Stimulated activated CD4-positive, alpha-beta T cell treated with anti-CD3 and anti-CD28 coated beads, Interleukin-4, amount 100 ng/mL, for 24 hours (primary cell): ENCODE measurements around the gene BEND2.
"Not testable (repeated sequence)": the region's sequence is repeated elsewhere in the genome, so short reads cannot be mapped to it uniquely, and the experiment has no call there.

ENCODE experiments used
- DNase-seq: peaks from one replicate; pipeline ENCODE4 v3.0.0-alpha.2; 2020

The BEND2 gene

GRCh38 chrX:18220786-18221185 lies at the start of gene BEND2:
Gene BEND2 (minus strand): TSS chrX:18220886. CDS start chrX:18220750, 136 bp downstream.
- no peak for DNase-seq

- DNase-seq: no peak
Measured at GRCh38 chrX:18255059-18255458, 34.4 kb upstream of the BEND2 start.

GRCh38 chrX:18252644-18253359 lies 32.1 kb upstream of the BEND2 start:
- no peak for DNase-seq

- not testable (repeated sequence) for DNase-seq
Measured at GRCh38 chrX:18229646-18230045, 9.0 kb upstream of the BEND2 start.

GRCh38 chrX:18228069-18228468 lies 7.4 kb upstream of the BEND2 start:
- no peak for DNase-seq

GRCh38 chrX:18227458-18227857 lies 6.8 kb upstream of the BEND2 start:
- DNase-seq: no peak

GRCh38 chrX:18210470-18210869 lies 10.2 kb downstream of the BEND2 start:
- no peak for DNase-seq

GRCh38 chrX:18206657-18207056 lies 14.0 kb downstream of the BEND2 start:
- no peak for DNase-seq

- DNase-seq: no peak
Measured at GRCh38 chrX:18203631-18204030, 17.1 kb downstream of the BEND2 start.

GRCh38 chrX:18194688-18195087 lies 26.0 kb downstream of the BEND2 start:
- DNase-seq: no peak

- no peak for DNase-seq
Measured at GRCh38 chrX:18179446-18179845, 41.2 kb downstream of the BEND2 start.

GRCh38 chrX:18174971-18175370 lies 45.7 kb downstream of the BEND2 start:
- DNase-seq: no peak

GRCh38 chrX:18174209-18174608 lies 46.5 kb downstream of the BEND2 start:
- DNase-seq: no peak

- no peak for DNase-seq
Measured at GRCh38 chrX:18173494-18174180, 47.0 kb downstream of the BEND2 start.

- DNase-seq: no peak
Measured at GRCh38 chrX:18172970-18173369, 47.7 kb downstream of the BEND2 start.

- DNase-seq: no peak
Measured at GRCh38 chrX:18170910-18171309, 49.8 kb downstream of the BEND2 start.

- no peak for DNase-seq
Measured at GRCh38 chrX:18166068-18166467, 54.6 kb downstream of the BEND2 start.

- no peak for DNase-seq
Measured at GRCh38 chrX:18160369-18160768, 60.3 kb downstream of the BEND2 start.

- DNase-seq: no peak
Measured at GRCh38 chrX:18158963-18159362, 61.7 kb downstream of the BEND2 start.

- DNase-seq: no peak
Measured at GRCh38 chrX:18151649-18152048, 69.0 kb downstream of the BEND2 start.

GRCh38 chrX:18151157-18151556 lies 69.5 kb downstream of the BEND2 start:
- DNase-seq: no peak

GRCh38 chrX:18149454-18149853 lies 71.2 kb downstream of the BEND2 start:
- DNase-seq: no peak

GRCh38 chrX:18146954-18147353 lies 73.7 kb downstream of the BEND2 start:
- no peak for DNase-seq

- DNase-seq: no peak
Measured at GRCh38 chrX:18146009-18146408, 74.7 kb downstream of the BEND2 start.

GRCh38 chrX:18136816-18137215 lies 83.9 kb downstream of the BEND2 start:
- no peak for DNase-seq
